ENCODE results near the gene ZNF217.
"Not testable (repeated sequence)": the region's sequence is repeated elsewhere in the genome, so short reads cannot be mapped to it uniquely, and the experiment has no call there.

ZNF217 gene

DNA sequence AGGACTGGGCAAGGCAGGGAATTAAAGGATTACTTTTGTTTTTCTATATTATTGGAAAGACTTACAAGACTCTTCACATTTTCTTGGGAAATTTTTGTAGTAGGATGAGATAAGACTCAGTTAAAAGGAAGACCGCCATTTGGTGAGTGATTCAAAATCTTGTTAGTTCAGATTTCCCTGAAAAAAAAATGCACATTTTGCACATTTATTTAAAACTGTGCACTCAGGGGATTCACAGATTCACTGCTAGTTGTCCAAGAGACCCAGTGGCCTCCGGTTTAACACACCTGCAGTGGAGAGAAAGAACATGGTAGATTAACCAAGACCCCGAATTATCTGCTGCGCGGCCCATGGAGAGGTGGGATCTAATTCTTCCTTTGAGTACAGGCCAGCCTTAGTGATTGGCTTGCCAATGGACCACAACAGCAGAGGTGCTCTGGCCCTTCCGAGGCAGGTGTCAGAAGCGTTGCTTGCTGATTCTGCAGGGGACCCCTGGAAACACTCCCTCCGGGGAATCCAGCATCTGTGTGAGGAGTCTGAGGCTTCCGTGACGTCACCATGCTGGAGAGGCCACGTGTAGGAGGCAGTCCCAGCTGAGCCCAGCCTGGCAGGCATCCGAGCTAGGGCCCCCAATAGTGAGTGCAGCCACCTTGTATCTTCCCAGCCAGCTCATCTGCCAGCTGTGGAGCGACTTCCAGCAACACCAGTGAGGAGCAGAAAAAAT lies 68.9 kb downstream of the ZNF217 start:
- Histone ChIP-seq H3K27ac (ENCODE audit: low read depth, low read length) (no peak overlapping the region), H3K4me3 (ENCODE audit: insufficient read depth, low read length, poor library complexity, severe bottlenecking) (no peak overlapping the region), H3K9me3 (ENCODE audit: insufficient read depth, low read length) (no peaks in the 10 kb centered on the region), H3F3A (ENCODE audit: insufficient read depth) (no peaks in the 10 kb centered on the region), H3K36me3 (ENCODE audit: low read length) (no peaks in the 10 kb centered on the region), H3K79me2 (ENCODE audit: insufficient read depth, low read length) (no peaks in the 10 kb centered on the region), H3K9me2 (replicated peaks; ENCODE audit: insufficient read depth, low read length) (no peaks in the 10 kb centered on the region), H2AFZ (ENCODE audit: low read depth, low read length, severe bottlenecking) (no peak overlapping the region), H3K4me2 (ENCODE audit: low read depth, low read length, poor library complexity, severe bottlenecking) (no peak overlapping the region), H4K20me1 (ENCODE audit: low read depth, low read length) (no peaks in the 10 kb centered on the region), H3K27me3 (ENCODE audit: low read length) (no peaks in the 10 kb centered on the region), H3K9ac (ENCODE audit: low read length) (no peak overlapping the region)
- no peak for TF ChIP-seq EZH2phosphoT487 (conservative IDR thresholded peaks at IDR 0.05; ENCODE audit: low read length)
- TF ChIP-seq, protein P1, sequence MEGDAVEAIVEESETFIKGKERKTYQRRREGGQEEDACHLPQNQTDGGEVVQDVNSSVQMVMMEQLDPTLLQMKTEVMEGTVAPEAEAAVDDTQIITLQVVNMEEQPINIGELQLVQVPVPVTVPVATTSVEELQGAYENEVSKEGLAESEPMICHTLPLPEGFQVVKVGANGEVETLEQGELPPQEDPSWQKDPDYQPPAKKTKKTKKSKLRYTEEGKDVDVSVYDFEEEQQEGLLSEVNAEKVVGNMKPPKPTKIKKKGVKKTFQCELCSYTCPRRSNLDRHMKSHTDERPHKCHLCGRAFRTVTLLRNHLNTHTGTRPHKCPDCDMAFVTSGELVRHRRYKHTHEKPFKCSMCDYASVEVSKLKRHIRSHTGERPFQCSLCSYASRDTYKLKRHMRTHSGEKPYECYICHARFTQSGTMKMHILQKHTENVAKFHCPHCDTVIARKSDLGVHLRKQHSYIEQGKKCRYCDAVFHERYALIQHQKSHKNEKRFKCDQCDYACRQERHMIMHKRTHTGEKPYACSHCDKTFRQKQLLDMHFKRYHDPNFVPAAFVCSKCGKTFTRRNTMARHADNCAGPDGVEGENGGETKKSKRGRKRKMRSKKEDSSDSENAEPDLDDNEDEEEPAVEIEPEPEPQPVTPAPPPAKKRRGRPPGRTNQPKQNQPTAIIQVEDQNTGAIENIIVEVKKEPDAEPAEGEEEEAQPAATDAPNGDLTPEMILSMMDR (IDR thresholded peaks at IDR 0.05; ENCODE audit: insufficient read depth, low read length, poor library complexity, severe bottlenecking): no peak

DNA sequence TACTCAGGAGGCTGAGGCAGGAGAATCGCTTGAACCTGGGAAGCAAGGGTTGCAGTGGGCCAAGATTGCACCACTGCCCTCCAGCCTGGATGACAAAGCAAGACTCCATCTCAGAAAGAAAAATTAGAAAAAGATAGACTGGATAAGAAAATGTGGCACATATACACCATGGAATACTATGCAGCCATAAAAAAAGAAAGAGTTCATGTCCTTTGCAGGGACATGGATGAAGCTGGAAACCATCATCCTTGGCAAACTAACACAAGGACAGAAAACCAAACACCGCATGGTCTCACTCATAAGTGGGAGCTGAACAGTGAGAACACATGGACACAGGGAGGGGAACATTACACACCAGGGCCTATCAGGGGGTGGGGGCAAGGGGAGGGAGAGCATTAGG lies 70.0 kb downstream of the ZNF217 start:
- not testable (repeated sequence) for H2AFZ ChIP-seq (ENCODE audit: low read depth, low read length, severe bottlenecking); H3K79me2 ChIP-seq (ENCODE audit: insufficient read depth, low read length); H3K4me2 ChIP-seq (ENCODE audit: low read depth, low read length, poor library complexity, severe bottlenecking); H3K36me3 ChIP-seq (ENCODE audit: low read length); H4K20me1 ChIP-seq (ENCODE audit: low read depth, low read length); H3K27me3 ChIP-seq (ENCODE audit: low read length); H3K27ac ChIP-seq (ENCODE audit: low read depth, low read length); H3K4me3 ChIP-seq (ENCODE audit: insufficient read depth, low read length, poor library complexity, severe bottlenecking); H3K9ac ChIP-seq (ENCODE audit: low read length); H3K9me2 ChIP-seq (replicated peaks; ENCODE audit: insufficient read depth, low read length); H3F3A ChIP-seq (ENCODE audit: insufficient read depth); H3K9me3 ChIP-seq (ENCODE audit: insufficient read depth, low read length)

DNA sequence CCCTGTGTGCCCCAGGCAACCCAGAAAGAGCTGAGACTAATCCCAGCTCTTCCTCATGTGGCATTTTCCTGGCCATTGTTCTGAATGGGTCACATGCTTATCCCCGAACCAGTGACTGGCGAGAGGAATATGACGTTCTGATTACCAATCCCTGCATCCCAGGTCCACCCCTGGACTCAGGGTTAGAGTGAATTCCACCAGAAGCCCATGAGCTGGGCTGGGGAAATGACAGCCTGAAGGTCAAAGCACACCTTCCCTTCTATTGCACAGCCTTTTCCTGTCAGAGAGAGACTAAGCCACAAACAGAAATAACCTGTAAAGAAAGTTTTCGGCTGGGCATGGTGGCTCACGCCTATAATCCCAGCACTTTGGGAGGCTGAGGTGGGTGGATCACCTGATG lies 70.9 kb downstream of the ZNF217 start:
- no peaks in the 10 kb centered on the region for H3K27me3 ChIP-seq (ENCODE audit: low read length)
- no peak for TF ChIP-seq EZH2phosphoT487 (conservative IDR thresholded peaks at IDR 0.05; ENCODE audit: low read length)
- TF ChIP-seq, protein P1 (IDR thresholded peaks at IDR 0.05; ENCODE audit: insufficient read depth, low read length, poor library complexity, severe bottlenecking): no peak
- no peaks in the 10 kb centered on the region for H3K9me3 ChIP-seq (ENCODE audit: insufficient read depth, low read length)
- no peak overlapping the region for H3K4me3 ChIP-seq (ENCODE audit: insufficient read depth, low read length, poor library complexity, severe bottlenecking)
- H3F3A ChIP-seq (ENCODE audit: insufficient read depth): no peaks in the 10 kb centered on the region
- H2AFZ ChIP-seq (ENCODE audit: low read depth, low read length, severe bottlenecking): no peak overlapping the region
- no peaks in the 10 kb centered on the region for H3K79me2 ChIP-seq (ENCODE audit: insufficient read depth, low read length)
- no peaks in the 10 kb centered on the region for H3K9me2 ChIP-seq (replicated peaks; ENCODE audit: insufficient read depth, low read length)
- no peaks in the 10 kb centered on the region for H4K20me1 ChIP-seq (ENCODE audit: low read depth, low read length)
- no peaks in the 10 kb centered on the region for H3K36me3 ChIP-seq (ENCODE audit: low read length)
- no peak overlapping the region for H3K9ac ChIP-seq (ENCODE audit: low read length)
- no peak overlapping the region for H3K27ac ChIP-seq (ENCODE audit: low read depth, low read length)
- H3K4me2 ChIP-seq (ENCODE audit: low read depth, low read length, poor library complexity, severe bottlenecking): no peak overlapping the region

DNA sequence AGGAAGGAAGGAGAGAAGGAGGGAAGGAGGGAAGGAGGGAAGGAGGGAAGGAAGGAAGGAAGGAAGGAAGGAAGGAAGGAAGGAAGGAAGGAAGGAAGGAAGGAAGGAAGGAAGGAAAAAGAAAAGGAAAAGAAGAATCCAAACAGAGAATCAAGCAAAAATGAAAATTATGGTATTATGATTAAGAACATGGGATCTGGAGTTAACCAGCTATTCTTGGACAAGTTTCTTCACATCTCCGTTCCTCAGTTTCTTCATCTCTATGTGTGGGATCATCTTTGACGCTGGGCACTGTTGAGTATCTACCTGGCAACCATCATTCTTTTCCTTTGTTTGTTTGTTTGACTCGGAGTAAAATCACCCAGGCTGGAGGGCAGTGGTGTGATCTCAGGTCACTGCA lies 71.6 kb downstream of the ZNF217 start:
- Histone ChIP-seq H3K9me3 (ENCODE audit: insufficient read depth, low read length) (no peaks in the 10 kb centered on the region), H3K4me2 (ENCODE audit: low read depth, low read length, poor library complexity, severe bottlenecking) (no peak overlapping the region), H3K36me3 (ENCODE audit: low read length) (no peaks in the 10 kb centered on the region), H4K20me1 (ENCODE audit: low read depth, low read length) (no peaks in the 10 kb centered on the region), H3K4me3 (ENCODE audit: insufficient read depth, low read length, poor library complexity, severe bottlenecking) (no peak overlapping the region), H2AFZ (ENCODE audit: low read depth, low read length, severe bottlenecking) (no peak overlapping the region), H3K9me2 (replicated peaks; ENCODE audit: insufficient read depth, low read length) (no peaks in the 10 kb centered on the region), H3K79me2 (ENCODE audit: insufficient read depth, low read length) (no peaks in the 10 kb centered on the region), H3K27me3 (ENCODE audit: low read length) (no peaks in the 10 kb centered on the region), H3F3A (ENCODE audit: insufficient read depth) (no peaks in the 10 kb centered on the region), H3K9ac (ENCODE audit: low read length) (no peak overlapping the region), H3K27ac (ENCODE audit: low read depth, low read length) (no peak overlapping the region)
- TF ChIP-seq EZH2phosphoT487 (conservative IDR thresholded peaks at IDR 0.05; ENCODE audit: low read length): no peak
- TF ChIP-seq, protein P1 (IDR thresholded peaks at IDR 0.05; ENCODE audit: insufficient read depth, low read length, poor library complexity, severe bottlenecking): no peak

DNA sequence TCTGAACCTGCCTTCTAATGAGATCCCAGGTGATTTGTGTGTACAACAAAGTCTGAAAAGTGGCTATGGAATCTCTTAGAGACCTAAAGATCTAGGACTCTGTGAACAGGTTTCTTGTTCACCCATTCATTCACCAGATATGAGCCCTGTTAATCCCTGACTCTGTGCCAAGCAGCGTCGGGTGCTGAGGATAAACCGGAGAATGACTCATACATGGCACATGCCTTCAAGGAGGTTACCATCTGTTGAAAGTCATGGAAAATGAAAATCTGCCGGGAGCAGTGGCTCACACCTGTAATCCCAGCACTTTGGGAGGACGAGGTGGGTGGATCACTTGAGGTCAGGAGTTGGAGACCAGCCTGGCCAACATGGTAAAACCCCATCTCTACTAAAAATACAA lies 72.2 kb downstream of the ZNF217 start:
- not testable (repeated sequence) for H3K9me3 ChIP-seq (ENCODE audit: insufficient read depth, low read length); H3K79me2 ChIP-seq (ENCODE audit: insufficient read depth, low read length); H3K27ac ChIP-seq (ENCODE audit: low read depth, low read length); H4K20me1 ChIP-seq (ENCODE audit: low read depth, low read length); H3K4me2 ChIP-seq (ENCODE audit: low read depth, low read length, poor library complexity, severe bottlenecking); H2AFZ ChIP-seq (ENCODE audit: low read depth, low read length, severe bottlenecking); H3F3A ChIP-seq (ENCODE audit: insufficient read depth); H3K36me3 ChIP-seq (ENCODE audit: low read length); H3K4me3 ChIP-seq (ENCODE audit: insufficient read depth, low read length, poor library complexity, severe bottlenecking); H3K27me3 ChIP-seq (ENCODE audit: low read length); H3K9me2 ChIP-seq (replicated peaks; ENCODE audit: insufficient read depth, low read length); H3K9ac ChIP-seq (ENCODE audit: low read length)
